NCI-H1694 treated with DMSO at 0.1 percent for 48 hours (cell line): ENCODE measurements around the gene RILPL2.
"Not testable (repeated sequence)": the region's sequence is repeated elsewhere in the genome, so short reads cannot be mapped to it uniquely, and the experiment has no call there.

Experiments used
- DNase-seq: peaks from one replicate; lab custom pipeline; 2025; lab: John Stamatoyannopoulos, UW

Gene RILPL2

DNA sequence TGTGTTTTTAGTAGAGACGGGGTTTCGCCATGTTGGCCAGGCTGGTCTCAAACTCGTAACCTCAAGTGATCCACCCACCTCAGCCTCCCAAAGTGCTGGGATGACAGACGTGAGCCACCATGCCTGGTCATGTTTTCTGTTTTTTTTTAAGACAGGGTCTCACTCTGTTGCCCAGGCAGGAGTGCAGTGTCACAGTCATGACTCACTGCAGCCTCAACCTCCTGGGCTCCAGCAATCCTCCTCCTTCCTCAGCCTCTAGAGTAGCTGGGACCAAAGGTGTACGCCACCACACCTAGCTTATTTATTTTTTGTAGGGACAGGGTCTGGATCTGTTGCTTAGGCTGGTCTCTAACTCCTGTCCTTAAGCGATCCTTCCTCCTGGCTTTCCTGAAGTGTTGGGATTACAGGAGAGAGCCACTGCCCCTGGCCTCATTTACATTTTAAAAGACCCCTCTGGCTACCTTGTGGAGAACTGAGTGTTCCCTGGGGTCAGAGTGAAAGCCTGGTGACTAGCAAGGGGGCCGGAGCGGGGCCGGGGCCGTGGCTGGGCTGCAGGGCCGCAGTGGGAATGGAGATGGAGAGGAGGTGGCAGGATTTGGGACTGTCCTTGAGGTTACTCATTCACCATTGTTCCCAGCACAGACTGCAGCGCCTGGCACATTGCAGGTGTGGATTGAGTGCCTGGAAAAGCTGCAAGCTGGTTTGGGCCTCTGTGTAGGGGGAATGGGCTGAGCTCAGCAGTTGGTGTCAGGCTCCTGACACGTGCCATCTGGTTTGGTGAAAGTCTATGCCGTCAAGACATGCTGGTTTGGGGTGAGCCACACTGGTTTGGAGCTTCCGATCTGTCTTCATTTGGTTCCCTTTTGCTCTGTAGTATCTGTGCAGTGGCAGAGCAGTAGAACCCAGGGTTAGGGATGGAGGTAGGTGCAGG, 34.5 kb downstream of the RILPL2 start:
- DNase-seq = no peak

DNA sequence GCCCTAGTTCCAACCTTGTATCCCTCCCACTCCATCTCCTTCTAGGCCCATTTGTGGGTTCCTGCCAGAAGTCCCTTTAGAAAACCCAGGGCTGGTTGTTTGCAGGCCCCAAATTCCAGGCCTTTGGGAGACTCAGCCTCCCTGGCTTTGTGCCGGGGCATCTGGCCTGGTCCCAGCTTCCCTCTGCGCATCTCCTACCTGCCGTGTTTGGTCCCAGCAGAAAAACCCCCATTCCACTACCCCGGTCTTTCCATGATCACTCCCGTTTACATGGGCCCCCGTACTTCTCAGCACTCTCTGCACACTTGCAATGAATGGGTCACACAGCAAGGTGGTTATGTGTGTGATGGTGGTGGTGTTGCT, 37.2 kb downstream of the RILPL2 start:
- no peak for DNase-seq

DNA sequence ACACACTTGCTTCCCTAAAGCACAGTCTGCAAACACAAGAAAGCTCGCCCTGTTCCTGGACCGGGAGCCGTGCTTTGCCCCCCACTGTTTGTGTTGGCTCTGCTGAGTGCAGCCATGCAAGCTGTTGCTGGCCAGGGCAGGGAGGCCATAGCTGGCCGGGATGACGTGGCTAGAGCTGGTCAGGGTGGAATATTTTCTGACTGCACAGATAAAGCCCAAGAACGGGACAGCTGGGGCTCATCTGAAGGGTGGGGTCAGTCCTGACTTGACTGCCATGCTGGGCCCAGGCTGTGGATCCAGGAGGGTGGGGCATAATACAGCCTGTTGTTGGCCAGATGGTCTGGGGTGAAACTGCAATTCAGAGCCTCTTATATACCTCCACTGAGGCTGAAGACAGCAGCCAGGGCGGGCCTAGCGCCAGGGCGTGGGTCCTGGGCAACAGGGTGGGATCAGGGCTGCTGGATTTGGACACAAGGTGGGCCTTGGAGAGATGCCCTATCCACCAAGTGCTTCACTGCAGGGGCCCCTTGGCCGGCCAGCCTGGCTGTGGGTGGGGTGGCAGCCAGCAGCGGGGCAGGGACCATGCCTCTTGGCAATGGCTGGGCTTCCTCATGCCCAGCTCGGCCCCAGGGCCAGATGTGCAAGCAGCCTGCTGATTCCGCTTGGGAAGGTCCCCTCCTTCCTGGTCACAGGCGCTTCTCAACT, 37.8 kb downstream of the RILPL2 start:
- DNase-seq = no peak

DNA sequence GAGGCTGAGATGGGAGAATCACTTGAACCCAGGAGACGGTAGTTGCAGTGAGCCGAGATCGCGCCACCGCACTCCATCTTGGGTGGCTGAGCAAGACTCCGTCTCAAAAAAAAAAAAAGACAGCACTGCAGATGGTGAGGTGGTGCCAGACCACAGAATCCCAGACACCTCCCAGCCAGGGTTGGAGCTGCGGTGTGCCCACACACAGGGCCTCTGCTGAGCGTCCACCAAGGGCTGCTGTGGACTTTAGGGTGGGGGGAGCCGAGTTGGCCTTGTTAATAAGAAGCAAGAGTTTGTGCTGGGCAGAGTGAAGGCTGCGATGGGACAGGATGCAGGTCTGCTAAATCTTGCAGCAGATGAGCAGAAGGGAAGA, 38.3 kb downstream of the RILPL2 start:
- no peak for DNase-seq

DNA sequence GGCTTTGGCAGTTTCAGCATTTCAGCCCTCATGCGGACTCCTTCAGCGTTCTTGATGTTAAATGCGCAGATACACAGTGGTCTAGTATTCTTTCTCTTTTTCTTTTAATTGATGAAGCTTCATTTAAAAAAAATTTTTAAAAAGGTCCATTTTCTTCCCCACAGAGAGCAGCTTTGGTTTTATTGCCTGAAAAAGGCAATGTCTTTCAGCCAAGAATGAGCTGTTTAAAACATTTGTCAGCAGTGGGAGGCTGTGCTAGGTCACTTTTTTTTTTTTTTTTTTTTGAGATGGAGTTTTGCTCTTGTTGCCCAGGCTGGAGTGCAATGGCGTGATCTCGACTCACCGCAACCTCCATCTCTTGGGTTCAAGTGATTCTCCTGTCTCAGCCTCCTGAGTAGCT, 39.1 kb downstream of the RILPL2 start:
- no peak for DNase-seq

DNA sequence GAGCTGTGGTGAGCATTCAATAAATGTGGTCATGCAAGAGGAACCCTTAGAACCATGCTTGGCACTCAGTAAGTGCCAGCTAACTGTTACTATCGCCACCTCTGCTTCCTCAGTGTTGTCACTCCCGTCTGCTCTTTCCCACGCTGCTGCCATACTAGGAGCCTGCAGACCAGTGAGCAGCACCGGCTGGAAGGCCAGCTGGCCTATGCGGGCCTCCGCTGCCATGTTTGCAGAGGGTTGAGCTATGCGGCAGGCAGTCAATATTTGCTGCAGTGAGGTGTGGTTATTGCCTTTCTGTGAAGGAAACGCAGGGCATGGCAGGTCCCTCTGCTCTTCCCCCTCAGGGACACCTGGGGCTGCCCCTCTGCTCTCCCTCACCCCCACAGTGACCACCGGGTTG, 39.5 kb downstream of the RILPL2 start:
- DNase-seq = no peak

DNA sequence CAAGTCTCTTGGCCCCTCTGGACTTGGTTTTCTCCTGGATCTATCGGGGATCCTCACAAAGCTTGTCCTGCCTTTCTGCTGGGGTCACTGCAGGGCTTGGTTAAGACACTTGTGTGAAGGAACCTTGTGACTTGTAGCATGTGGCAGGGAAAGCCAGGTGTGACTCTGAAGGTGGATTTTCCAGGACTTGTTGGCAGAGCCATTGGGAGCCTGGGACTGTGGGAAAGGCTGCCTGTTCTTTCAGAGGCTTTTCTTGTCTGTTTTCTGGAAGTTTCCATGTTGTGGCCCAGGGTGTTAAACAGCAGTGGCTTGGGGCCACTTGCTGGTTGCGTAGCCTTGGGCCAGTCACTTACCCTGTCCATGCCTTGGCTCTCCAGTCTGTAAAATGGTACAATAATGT, 39.9 kb downstream of the RILPL2 start:
- no peak for DNase-seq

DNA sequence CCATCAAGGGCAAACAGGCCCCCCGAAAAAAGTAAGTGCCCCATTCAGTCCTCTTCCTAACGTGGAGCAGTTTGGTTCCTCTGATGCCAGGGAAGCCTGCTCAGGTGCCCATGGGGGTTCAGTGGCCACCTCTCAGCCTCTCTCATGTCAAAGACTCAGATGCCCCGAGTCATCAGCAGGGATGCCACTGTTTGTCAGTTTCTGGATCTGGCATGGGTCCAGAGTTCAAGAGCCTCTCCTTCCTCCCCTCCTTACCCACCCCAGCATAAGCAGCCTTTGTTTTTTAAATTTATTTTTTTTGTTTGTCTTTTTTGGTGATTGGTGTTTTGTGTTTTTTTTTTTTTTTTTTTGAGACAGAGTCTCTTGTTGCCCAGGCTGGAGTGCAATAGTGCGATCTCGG, 41.2 kb downstream of the RILPL2 start:
- no peak for DNase-seq

DNA sequence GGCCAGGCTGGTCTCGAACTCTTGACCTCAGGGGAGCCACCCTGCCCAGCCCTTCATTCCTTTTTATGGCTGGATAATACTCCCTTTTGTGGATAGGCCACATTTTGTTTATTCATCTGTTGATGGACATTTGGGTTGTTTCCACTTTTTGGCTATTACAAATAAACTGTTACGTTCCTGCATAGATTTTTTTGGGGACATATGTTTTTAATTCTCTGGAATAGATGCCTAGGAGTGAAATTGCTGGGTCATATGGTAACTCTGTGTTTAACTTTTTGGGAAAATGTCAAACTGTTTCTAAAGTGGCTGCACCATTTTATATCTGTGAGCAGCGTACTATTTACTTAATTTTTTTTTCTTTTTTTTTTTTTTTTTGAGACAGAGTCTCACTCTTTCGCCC, 42.7 kb downstream of the RILPL2 start:
- no peak for DNase-seq

DNA sequence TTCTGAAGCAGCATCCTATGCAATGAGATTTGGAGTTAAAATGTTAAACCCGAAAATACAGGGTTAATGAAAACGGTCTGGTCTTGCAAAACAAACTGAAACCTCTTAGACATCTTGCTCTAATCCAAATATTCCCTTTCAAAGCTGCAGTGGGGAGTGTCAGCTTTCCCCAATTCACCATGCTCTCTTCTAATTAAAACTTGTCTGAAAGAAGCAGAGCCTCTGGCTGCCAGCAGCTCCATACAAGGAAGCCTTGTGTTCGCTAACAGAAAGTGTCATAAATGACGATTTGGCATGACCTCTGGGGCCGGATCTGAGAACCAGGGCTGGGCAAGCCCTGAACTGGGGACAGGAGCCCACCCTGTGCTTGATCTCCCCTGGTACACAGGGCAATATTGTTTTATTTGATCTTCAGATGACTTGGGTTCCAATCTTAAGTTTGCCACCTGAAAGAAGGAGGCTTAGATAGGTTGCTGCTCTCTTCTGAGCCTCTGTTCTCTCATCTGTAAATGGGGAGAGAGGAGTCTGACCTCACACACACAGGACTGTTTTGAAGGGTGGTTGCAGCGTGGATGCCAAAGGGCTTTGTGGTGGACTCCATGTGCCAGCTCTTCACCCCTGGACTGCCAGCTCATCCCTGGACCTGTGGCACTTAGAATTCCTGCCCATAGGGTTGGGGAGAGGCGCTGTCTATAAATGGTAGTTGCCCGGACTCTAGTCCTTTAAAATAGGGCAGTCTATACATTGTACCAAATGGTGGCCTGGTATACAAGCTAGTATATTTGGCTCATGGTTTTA, 44.7 kb downstream of the RILPL2 start:
- no peak for DNase-seq

DNA sequence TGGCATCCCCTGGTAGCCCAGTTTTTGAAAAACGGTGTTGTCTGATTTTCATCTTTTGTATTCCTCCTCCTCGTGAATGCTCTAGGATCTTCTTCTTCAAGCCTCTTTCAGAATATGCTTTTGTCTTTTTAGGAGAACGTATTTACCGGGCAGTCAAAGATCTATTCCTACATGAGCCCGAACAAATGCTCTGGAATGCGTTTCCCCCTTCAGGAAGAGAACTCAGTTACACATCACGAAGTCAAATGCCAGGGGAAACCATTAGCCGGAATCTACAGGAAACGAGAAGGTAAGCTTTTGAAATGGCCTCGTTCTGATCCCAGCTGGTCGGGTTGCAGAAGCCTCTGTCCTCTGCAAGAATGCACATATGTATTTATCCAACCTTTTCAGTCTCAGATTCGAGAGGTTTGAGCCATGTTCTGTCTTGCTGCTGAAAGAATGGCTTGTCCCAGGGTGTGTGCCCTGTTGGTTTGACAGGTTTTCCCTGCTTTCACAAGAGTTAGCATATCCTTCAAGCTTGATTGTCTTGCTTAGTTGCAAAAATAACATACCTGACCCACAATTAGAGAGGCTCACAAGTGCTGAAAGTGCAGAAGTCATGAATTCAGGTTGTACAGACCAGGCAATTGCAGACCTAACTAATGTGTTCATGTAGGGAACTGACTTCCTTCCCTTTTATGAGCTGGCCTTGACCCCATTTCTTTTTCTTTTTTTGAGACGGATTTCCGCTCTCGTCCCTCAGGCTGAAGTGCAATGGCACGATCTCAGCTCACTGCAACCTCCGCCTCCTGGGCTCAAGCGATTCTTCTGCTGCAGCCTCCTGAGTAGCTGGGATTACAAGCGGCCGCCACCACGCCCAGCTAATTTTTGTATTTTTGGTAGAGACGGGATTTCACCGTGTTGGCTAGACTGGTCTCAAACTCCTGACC, 45.7 kb downstream of the RILPL2 start:
- DNase-seq = no peak

DNA sequence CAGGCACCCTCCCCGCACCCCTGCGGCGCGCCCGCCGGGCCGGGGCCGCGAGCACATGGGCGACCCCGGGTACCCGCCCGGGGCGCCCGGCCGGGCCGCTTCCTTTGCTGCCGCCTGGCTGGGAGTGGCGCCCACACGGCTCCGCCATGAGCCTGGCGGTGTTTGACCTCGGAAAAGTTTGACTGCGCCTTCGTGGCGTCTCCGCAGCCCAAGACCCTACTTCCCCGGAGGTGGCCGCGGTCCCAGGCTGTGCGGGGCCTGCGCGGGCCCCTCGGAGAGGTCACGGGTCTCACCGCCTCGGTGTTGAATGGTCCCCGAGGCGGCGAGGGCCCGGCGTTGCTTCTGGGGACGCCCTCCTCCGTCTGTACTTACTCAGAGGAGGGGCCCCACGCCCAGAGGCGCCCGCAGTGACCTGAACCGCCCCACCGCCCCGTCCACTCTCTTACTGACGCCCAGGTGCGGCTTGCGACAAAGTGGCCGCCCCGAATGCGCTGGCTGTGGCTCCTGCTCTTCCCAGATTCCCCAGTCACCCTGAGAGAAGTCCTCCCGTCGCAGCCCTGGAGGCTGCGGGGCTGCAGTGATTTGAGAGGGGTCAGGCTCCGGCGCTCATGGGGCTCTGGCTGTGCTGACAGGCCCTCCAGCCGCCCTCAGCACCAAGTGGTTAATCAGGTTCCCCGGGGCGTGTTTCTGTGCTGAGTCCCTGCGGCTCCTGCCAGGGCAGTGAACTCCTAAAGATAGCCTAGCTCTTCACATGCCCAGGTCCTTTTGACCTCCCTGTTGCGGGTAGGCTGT, 46.7 kb downstream of the RILPL2 start:
- DNase-seq = no peak

DNA sequence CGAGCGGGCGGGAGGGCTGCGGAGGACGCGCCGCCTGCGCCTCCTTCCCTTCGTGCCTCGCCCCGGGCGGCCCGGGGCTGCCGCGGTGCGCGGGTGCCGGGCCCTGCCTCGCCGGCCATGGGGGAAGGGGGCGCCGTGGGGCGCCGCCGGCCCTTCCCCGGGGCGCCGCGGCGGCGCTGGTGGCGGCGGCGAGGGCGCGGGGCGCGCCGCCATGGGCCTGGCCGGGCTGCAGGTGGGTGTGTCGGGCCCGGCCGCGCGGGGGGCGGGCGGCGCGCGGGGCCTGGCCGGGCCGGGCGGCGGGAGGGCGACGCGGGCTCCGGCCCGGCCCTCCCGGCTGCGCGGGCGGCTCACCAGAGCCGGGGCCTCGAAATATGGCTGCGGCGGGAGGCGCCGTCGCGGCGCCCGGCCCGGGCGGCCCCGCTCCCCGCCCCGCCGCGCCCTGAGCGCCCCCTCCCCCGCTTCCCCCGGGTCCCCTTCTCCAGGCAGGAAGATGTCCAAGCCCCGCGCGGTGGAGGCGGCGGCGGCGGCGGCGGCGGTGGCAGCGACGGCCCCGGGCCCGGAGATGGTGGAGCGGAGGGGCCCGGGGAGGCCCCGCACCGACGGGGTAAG, 47.4 kb downstream of the RILPL2 start:
- DNase-seq = no peak

DNA sequence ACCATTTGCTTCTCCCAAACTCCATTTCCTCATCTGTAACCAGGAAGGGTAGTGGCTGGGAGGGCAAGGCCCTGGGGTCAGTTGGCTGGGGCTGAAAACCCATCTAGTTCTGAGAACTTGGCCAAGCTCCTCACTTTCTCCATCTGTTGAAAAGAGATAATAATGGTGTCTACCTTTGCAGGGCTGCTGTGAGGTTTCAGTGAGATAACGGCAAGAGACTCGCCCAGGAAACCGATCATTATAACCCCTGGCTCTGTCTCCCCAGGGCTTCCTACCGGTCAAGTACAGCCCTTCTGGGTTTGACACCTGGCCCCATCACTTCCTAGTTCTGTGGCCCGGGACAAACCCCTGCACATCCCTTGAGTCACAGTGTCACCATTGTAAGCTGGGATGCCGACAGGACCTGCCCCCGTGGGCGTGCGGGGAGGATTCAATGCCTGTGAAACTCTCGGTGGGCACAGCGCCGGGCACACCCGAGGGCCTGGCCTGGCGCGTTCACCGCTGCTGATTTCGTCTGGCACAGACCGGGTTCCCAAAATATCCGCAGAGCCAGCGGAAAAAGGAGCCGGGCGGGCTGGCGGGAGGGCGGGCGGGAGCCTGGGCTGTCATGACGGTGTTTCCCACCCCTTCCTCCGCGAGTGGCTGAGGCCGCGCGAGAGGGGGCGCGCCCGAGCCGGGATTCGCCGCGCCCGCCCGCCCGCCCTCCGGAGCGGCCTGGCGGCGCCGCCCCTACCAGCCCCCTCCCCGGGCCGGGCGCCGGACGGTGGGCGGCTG, 48.1 kb downstream of the RILPL2 start:
- DNase-seq = peak; percentile 22

DNA sequence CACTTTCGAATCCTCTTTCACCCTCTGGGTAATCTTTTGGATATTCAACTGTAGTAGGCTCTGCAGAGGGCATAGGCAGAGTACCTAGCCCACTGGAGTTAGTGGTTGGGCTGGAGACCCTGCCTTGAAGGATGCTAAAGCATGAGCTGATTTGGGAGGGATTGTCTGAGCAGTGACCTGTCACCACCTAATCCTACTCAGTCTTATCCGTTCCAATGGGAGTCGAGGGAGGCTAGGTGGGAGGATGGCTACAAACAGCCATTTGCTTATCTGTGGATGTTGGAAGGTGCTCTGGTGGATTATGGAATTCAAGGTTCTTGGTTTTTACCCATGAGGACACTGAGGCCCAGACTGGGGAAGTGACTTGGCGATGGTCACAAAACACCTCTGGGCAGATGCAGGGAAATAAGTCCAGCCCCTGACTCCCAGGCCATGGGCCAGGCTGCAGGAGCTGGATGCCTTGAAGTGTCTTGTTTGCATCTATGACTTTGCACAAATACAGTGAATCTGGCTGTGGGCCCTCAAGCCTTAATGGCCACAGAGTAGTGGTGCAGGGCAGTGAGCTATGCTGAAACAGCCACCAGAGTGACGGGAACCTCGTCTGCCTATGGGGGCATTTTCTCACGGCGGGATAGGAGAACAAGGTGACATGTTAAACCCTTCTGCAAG, 48.8 kb downstream of the RILPL2 start:
- no peak for DNase-seq

DNA sequence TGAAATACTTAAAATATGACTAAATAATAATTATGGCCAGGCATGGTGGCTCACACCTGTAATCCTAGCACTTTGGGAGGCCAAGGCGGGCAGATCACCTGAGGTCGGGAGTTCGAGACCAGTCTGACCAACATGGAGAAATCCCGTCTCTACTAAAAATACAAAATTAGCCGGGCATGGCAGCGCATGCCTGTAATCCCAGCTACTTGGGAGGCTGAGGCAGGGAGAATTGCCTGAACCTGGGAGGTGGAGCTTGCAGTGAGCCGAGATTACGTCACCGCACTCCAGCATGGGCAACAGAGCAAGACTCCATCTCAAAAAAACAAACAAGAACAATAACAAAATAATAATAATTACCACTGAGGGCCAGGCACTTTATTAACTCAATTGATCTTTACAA, 50.9 kb downstream of the RILPL2 start:
- DNase-seq = not testable (repeated sequence)

DNA sequence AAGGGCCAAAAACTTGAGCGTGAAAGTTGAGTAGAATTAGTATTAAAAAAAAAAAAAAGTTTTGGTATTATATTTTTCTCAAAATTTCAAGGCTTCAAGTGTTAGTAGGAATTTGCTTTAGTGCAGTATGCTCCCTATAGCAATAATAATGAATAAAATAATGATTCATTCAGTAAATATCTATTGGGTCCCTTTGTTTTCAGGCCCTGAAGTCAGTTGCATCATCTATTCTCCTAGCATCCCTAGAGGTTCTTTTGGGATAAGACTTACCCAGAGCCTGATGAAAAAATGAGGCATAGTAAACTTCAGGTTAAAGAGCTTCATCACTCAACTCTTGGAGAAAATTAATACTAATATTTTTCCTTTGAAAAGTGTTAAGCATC, 51.5 kb downstream of the RILPL2 start:
- DNase-seq = no peak

DNA sequence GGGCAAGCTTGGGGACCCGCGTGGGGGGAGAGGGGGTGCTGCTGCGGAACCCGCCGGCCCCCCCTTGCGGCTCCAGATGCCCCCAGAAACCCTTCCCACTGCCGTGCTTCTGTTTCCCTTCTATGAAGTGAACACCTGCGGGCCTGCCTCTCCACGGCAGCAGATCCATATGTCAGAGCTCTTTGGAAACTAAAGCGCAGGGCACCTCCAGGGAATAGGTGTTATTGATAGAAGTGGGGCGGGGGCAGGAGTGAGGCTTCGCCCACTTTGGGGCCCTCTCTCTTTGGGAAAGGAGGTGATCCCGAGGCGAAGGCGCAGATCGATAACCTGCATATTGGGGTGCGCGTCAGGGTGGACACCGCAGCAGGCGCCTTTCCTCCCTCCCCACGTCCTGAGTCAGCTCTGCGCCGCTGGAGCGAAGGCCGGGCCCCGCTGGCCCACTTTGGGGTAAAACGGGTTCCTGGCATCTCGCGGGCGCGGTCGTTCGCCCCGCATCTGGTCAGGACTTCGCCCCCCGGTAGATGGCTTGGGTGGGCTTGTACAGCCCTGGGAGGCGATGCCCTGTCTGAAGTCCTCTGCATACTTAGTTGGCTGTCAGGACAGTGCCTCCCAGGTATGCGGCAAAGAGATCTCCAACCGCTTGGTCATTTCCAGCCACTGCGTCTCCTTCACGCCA, 52.0 kb downstream of the RILPL2 start:
- DNase-seq = no peak

DNA sequence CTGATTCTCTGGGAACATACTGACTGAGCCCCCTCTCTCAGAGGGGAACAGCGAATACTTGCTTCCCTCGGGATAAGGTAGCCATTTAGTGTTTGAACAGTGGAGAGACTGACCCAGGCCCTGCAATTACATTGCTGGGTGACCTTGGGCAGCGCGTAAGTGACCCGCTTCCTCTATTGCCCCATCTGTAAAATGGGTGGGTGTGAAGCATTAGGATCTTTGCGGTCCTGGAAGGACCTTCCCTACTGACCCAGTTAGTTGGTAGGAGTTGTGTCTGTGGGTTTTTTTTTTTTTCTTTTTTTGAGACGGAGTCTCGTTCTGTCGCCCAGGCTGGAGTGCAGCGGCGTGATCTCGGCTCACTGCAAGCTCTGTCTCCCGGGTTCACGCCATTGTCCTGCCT, 53.8 kb downstream of the RILPL2 start:
- DNase-seq = no peak
